Epithelial cell of proximal tubule (primary cell): Measurements from ENCODE around the gene GRPEL1. TPM values are rescaled to one million over a fixed set of nuclear protein-coding genes. Genes with fewer than 3 reads are reported as not detected.

Source experiments
- DNase-seq: peaks from one replicate; pipeline ENCODE4 v3.0.0-alpha.2; 2011; ENCODE audit warnings: low read depth
- H3K4me3 ChIP-seq: 2 replicates; pipeline ENCODE4 v1.5.1; 2011; ENCODE audit warnings: low read depth, mild to moderate bottlenecking, low read length
- CTCF ChIP-seq: conservative IDR thresholded peaks from 2 replicates; pipeline ENCODE4 v1.5.1; 2012; ENCODE audit warnings: low read depth, mild to moderate bottlenecking, low read length
- total RNA-seq: library from RNA; depleted of rRNA; stranded (reverse); fragments of >200 nt; gene quantifications from 2 replicates; pipeline ENCODE4 v1.2.3, GENCODE V29; 2015

The GRPEL1 gene
- total RNA-seq, 1 donor from 2014 or later = 45.8 TPM

DNA sequence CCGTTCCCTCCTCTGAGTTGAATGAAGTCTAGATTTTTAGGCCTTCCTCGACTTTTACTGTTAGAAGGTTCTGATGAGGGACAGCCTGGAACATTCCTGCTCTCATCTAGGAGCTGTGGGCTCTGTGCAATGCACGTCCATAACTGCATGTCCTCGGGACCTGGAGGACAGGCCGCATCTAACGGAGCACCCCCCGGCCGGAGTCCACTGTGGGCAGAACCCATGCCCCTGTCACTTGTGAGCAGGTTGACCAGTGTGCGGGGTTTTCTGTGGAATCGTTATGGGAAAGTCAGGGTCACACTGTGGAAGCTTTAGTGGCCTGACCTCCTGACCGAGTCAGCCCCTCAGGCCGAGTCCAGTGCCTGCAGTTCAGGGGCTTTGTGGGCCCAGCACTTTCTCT is 44.0 kb downstream of the GRPEL1 start:
- no peak for DNase-seq
- no peak overlapping the region for H3K4me3 ChIP-seq
- TF ChIP-seq CTCF = no peak

GRCh38 chr4:7023486-7023885 is 44.4 kb downstream of the GRPEL1 start:
- DNase-seq = no peak
- TF ChIP-seq CTCF = no peak
- no peak overlapping the region for H3K4me3 ChIP-seq

DNA sequence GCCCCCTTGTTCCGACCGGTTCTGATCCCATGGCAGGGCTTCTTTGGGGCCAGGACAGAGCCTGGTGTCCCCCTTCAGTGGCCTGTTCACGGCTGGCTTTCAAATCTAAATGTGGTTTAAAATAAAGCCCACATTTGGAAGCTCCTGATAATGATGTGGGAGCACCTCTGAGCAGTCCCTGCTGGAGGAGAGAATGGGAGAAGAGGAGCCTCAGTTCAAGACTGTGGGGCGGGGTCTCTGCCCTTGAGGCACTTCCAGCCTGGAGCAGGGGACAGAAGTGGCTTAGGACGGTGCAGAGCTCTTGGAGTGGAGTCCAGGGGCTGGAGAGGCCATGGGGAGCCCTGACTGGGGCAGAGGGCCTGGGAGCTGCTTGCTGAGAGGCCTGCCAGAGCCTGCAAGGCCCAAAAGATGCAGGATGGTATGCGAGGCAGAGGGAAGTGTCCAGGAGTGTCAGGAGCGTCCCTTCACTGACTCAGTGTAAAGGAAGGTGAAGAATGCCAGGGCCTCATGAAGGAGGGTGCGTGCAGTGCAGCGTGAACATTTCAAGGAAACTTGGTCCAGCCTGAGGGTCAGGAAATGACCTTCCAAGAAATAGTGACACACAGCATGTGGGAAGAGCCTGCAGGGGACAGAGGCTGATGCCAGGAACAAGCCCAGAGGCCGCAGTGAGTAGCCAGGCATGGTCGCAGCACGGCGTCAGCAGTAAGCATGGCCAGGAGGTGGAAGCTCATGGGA is 45.8 kb downstream of the GRPEL1 start:
- no peak for TF ChIP-seq CTCF
- no peak overlapping the region for H3K4me3 ChIP-seq
- peak; percentile 85 for DNase-seq

GRCh38 chr4:7021355-7021754 is 46.5 kb downstream of the GRPEL1 start:
- H3K4me3 ChIP-seq = no peak overlapping the region
- no peak for TF ChIP-seq CTCF
- DNase-seq = no peak

DNA sequence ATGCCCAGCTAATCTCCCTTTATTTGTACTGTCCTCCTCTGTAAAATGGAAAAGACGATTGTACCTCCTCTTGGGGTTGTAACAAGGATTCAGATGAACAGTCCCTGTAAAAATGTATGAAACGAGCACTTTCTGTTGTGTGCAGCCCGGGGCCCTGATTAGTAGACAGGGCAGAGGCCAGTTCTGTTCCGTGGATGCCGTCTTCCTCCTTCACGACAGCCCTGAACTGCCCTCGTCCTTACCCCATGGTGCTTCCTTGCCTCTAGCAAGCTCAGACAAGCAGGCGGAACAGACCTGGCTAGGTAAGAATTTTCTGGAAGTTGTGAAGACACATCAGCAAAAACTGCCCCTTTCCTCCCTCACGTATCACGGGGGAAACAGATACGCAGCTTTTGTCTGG is 47.0 kb downstream of the GRPEL1 start:
- no peak overlapping the region for H3K4me3 ChIP-seq
- DNase-seq = no peak
- TF ChIP-seq CTCF = no peak

- no peak for TF ChIP-seq CTCF
- no peak for DNase-seq
- H3K4me3 ChIP-seq = no peak overlapping the region
These were observed 47.6 kb downstream of the GRPEL1 start for GRCh38 chr4:7020290-7020689.

GRCh38 chr4:7019367-7019766 is 48.5 kb downstream of the GRPEL1 start:
- no peak for DNase-seq
- TF ChIP-seq CTCF = no peak
- no peak overlapping the region for H3K4me3 ChIP-seq
